Fibroblast of lung (primary cell): Measurements from ENCODE around the gene RIPOR2. TPM values are rescaled to one million over a fixed set of nuclear protein-coding genes. Genes with fewer than 3 reads are reported as not detected.

Experiments used
- DNase-seq, 2 donors: peaks; one replicate each; pipeline versions ENCODE4 v3.0.0 to v3.0.0-alpha.2; 2010; ENCODE audit warnings: low read depth in 2 of 2
- H2AFZ ChIP-seq: 2 replicates; pipeline ENCODE4 v1.5.1; 2012; ENCODE audit warnings: low read length, control low read depth, inconsistent platforms
- H3K27ac ChIP-seq: 2 replicates; pipeline ENCODE4 v1.5.1; 2011; ENCODE audit warnings: low read length, control low read depth; ENCODE audit not compliant: insufficient read depth
- H3K27me3 ChIP-seq: 2 replicates; pipeline ENCODE4 v1.5.1; 2011; ENCODE audit warnings: mild to moderate bottlenecking, low read length; ENCODE audit not compliant: control insufficient read depth, insufficient read depth
- H3K36me3 ChIP-seq: 2 replicates; pipeline ENCODE4 v1.5.1; 2011; ENCODE audit warnings: low read length; ENCODE audit not compliant: control insufficient read depth, insufficient read depth
- H3K4me1 ChIP-seq: 2 replicates; pipeline ENCODE4 v1.5.1; 2011; ENCODE audit warnings: low read length; ENCODE audit not compliant: control insufficient read depth, insufficient read depth; ENCODE audit errors: extremely low read depth
- H3K4me2 ChIP-seq: 2 replicates; pipeline ENCODE4 v1.5.1; 2011; ENCODE audit warnings: low read length, control low read depth; ENCODE audit not compliant: insufficient read depth; ENCODE audit errors: extremely low read depth
- H3K4me3 ChIP-seq, 4 experiments: fragments of 200-600 bp in 1 of 4; sonication (generic) in 1 of 4; replicated peaks in 1 of 4; 2 replicates each; pipeline ENCODE4 v1.5.1; 2011 to 2016; ENCODE audit warnings: low read length in 4 of 4, low read depth in 3 of 4, mild to moderate bottlenecking in 3 of 4, control low read depth in 2 of 4, inconsistent platforms in 1 of 4, mixed read lengths in 1 of 4; ENCODE audit not compliant: insufficient read depth in 1 of 4; ENCODE audit errors: control extremely low read depth in 1 of 4
- H3K79me2 ChIP-seq: 2 replicates; pipeline ENCODE4 v1.5.1; 2012; ENCODE audit warnings: mild to moderate bottlenecking, low read length, inconsistent platforms; ENCODE audit not compliant: control insufficient read depth, insufficient read depth
- H3K9ac ChIP-seq: 2 replicates; pipeline ENCODE4 v1.5.1; 2011; ENCODE audit warnings: mild to moderate bottlenecking, low read length, control low read depth; ENCODE audit not compliant: insufficient read depth
- H3K9me3 ChIP-seq: 2 replicates; pipeline ENCODE4 v1.5.1; 2012; ENCODE audit warnings: low read depth, low read length; ENCODE audit not compliant: control insufficient read depth, insufficient read depth
- H4K20me1 ChIP-seq: 2 replicates; pipeline ENCODE4 v1.5.1; 2011; ENCODE audit warnings: low read length; ENCODE audit not compliant: control insufficient read depth, insufficient read depth; ENCODE audit errors: extremely low read depth
- CTCF ChIP-seq, 2 donors: IDR thresholded peaks in 1 of 2; conservative IDR thresholded peaks in 1 of 2; 1 replicate in 1 of 2; 2 replicates in 1 of 2; pipeline ENCODE4 v1.5.1; 2011 to 2012; ENCODE audit warnings: low read length in 2 of 2, control low read depth in 1 of 2, inconsistent platforms in 1 of 2, low read depth in 1 of 2, mild to moderate bottlenecking in 1 of 2
- EZH2 ChIP-seq: IDR thresholded peaks from 2 replicates; pipeline ENCODE4 v1.5.1; 2012; ENCODE audit warnings: low read length, control low read depth, mild to moderate bottlenecking; ENCODE audit errors: missing control alignments
- polyA plus RNA-seq, 2 donors: library from polyadenylated mRNA; depleted of rRNA in 1 of 2; stranded (reverse) in 1 of 2; unstranded in 1 of 2; fragments of >200 nt; gene quantifications; 2 replicates each; pipeline ENCODE4 v1.2.1, GENCODE V29; 2011 to 2012; ENCODE audit warnings: missing spikeins in 1 of 2
- total RNA-seq: library from RNA; depleted of rRNA; stranded (reverse); fragments of >200 nt; gene quantifications from 2 replicates; pipeline ENCODE4 v1.2.1, GENCODE V29; 2014

RIPOR2 gene
- total and polyA plus RNA-seq, 2 donors (not counting 1 experiment from before 2014, with no cell fraction given): 3.5 to 3.6 TPM

- no peak for DNase-seq
- H3K79me2 ChIP-seq: no peaks in the 10 kb centered on the region
- no peak overlapping the region for H3K4me2 ChIP-seq
- no peaks in the 10 kb centered on the region for H3K36me3 ChIP-seq
- H3K4me1 ChIP-seq: no peaks in the 10 kb centered on the region
- H3K27ac ChIP-seq: no peak overlapping the region
- H2AFZ ChIP-seq: no peak overlapping the region
- H3K27me3 ChIP-seq: no peaks in the 10 kb centered on the region
- no peaks in the 10 kb centered on the region for H4K20me1 ChIP-seq
- no peak overlapping the region for H3K4me3 ChIP-seq
- no peak overlapping the region for H3K9ac ChIP-seq
- TF ChIP-seq EZH2: no peak
- H3K9me3 ChIP-seq: no peaks in the 10 kb centered on the region
Measured at GRCh38 chr6:24897186-24897585, 38.6 kb downstream of the RIPOR2 start.

GRCh38 chr6:24893342-24893850 is 42.4 kb downstream of the RIPOR2 start:
- H3K9ac ChIP-seq: no peak overlapping the region
- H3K4me3 ChIP-seq: no peak overlapping the region
- no peak overlapping the region for H2AFZ ChIP-seq
- H3K9me3 ChIP-seq: no peaks in the 10 kb centered on the region
- H3K27me3 ChIP-seq: no peaks in the 10 kb centered on the region
- no peaks in the 10 kb centered on the region for H3K79me2 ChIP-seq
- H3K27ac ChIP-seq: no peak overlapping the region
- no peaks in the 10 kb centered on the region for H3K36me3 ChIP-seq
- H3K4me2 ChIP-seq: no peak overlapping the region
- H4K20me1 ChIP-seq: no peaks in the 10 kb centered on the region
- no peaks in the 10 kb centered on the region for H3K4me1 ChIP-seq
- TF ChIP-seq CTCF (conservative IDR thresholded peaks at IDR 0.05 in 1 of 2, IDR thresholded peaks at IDR 0.05 in 1 of 2; ENCODE audit: low read depth in 1 of 2, low read length in 2 of 2) (no peak), EZH2 (no peak)
- DNase-seq: no peak

- Histone ChIP-seq H3K4me1 (no peaks in the 10 kb centered on the region), H3K79me2 (no peaks in the 10 kb centered on the region), H3K27ac (no peak overlapping the region), H4K20me1 (no peaks in the 10 kb centered on the region), H3K4me3 (no peak overlapping the region), H3K27me3 (no peaks in the 10 kb centered on the region), H3K9ac (no peak overlapping the region), H2AFZ (no peak overlapping the region), H3K9me3 (no peaks in the 10 kb centered on the region), H3K36me3 (no peaks in the 10 kb centered on the region), H3K4me2 (no peak overlapping the region)
- TF ChIP-seq CTCF (conservative IDR thresholded peaks at IDR 0.05 in 1 of 2, IDR thresholded peaks at IDR 0.05 in 1 of 2; ENCODE audit: low read depth in 1 of 2, low read length in 2 of 2) (no peak), EZH2 (no peak)
- DNase-seq: no peak
Measured at GRCh38 chr6:24891004-24891403, 44.8 kb downstream of the RIPOR2 start.
